GM23338 (cell line): Measurements from ENCODE around the gene STOX2. TPM values are rescaled to one million over a fixed set of nuclear protein-coding genes. Genes with fewer than 3 reads are reported as not detected.

Source experiments
- ATAC-seq: fragments of 200-7000 bp; cut with Tn5 transposase; 3 replicates; pipeline ENCODE4 v1.9.1; 2020
- DNase-seq: peaks from one replicate; pipeline ENCODE4 v3.0.0-alpha.2; 2015; ENCODE audit warnings: low spot score
- H2AFZ ChIP-seq: fragments of 200-600 bp; sonication (generic); 2 replicates; pipeline ENCODE4 v1.8.0; 2016; ENCODE audit warnings: antibody characterized with exemption, mild to moderate bottlenecking, moderate library complexity
- H3F3A ChIP-seq: fragments of 200-600 bp; sonication (generic); replicated peaks from 2 replicates; pipeline ENCODE4 v1.8.0; 2017; ENCODE audit warnings: antibody characterized with exemption, mixed run types, low read depth
- H3K27ac ChIP-seq: fragments of 200-600 bp; sonication (generic); 2 replicates; pipeline ENCODE4 v1.6.1; 2016; ENCODE audit warnings: low read depth
- H3K27me3 ChIP-seq: fragments of 200-600 bp; sonication (generic); 2 replicates; pipeline ENCODE4 v1.8.0; 2016; ENCODE audit warnings: mild to moderate bottlenecking, mixed run types, moderate library complexity; ENCODE audit not compliant: insufficient read depth
- H3K36me3 ChIP-seq: fragments of 200-600 bp; sonication (generic); 2 replicates; pipeline ENCODE4 v1.8.0; 2016; ENCODE audit warnings: mild to moderate bottlenecking; ENCODE audit not compliant: insufficient read depth
- H3K4me1 ChIP-seq: fragments of 200-600 bp; sonication (generic); 2 replicates; pipeline ENCODE4 v1.8.0; 2016; ENCODE audit warnings: mild to moderate bottlenecking, moderate library complexity; ENCODE audit not compliant: insufficient read depth
- H3K4me2 ChIP-seq: fragments of 200-600 bp; sonication (generic); 2 replicates; pipeline ENCODE4 v1.7.1; 2017; ENCODE audit warnings: mixed run types
- H3K4me3 ChIP-seq: fragments of 200-600 bp; sonication (generic); 2 replicates; pipeline ENCODE4 v1.6.1; 2016; ENCODE audit warnings: mixed run types
- H3K79me2 ChIP-seq: fragments of 200-600 bp; sonication (generic); replicated peaks from 2 replicates; pipeline ENCODE4 v1.8.0; 2017; ENCODE audit warnings: mild to moderate bottlenecking; ENCODE audit not compliant: insufficient read depth
- H3K9me2 ChIP-seq: fragments of 200-600 bp; sonication (generic); 2 replicates; pipeline ENCODE4 v1.8.0; 2017; ENCODE audit not compliant: insufficient read depth
- H4K20me1 ChIP-seq: fragments of 200-600 bp; sonication (generic); replicated peaks from 2 replicates; pipeline ENCODE4 v1.8.0; 2017; ENCODE audit warnings: mild to moderate bottlenecking; ENCODE audit not compliant: insufficient read depth
- H3K27ac Mint-ChIP-seq: 2 replicates; pipeline ENCODE4 v1.8.0; 2020; ENCODE audit warnings: inconsistent platforms, mild to moderate bottlenecking, moderate library complexity, mixed read lengths
- H3K27me3 Mint-ChIP-seq: 3 replicates; pipeline ENCODE4 v1.8.0; 2022; ENCODE audit warnings: low read depth, mild to moderate bottlenecking, moderate library complexity, mixed read lengths, inconsistent platforms; ENCODE audit not compliant: insufficient read depth, poor library complexity
- H3K36me3 Mint-ChIP-seq: 3 replicates; pipeline ENCODE4 v1.8.0; 2021; ENCODE audit warnings: low read depth, mild to moderate bottlenecking, inconsistent platforms, moderate library complexity, mixed read lengths
- H3K4me1 Mint-ChIP-seq: 3 replicates; pipeline ENCODE4 v1.8.0; 2020; ENCODE audit warnings: mild to moderate bottlenecking, inconsistent platforms, mixed read lengths
- H3K4me3 Mint-ChIP-seq: 3 replicates; pipeline ENCODE4 v1.8.0; 2021; ENCODE audit warnings: moderate library complexity, mild to moderate bottlenecking, inconsistent platforms, mixed read lengths
- H3K9me3 Mint-ChIP-seq: 3 replicates; pipeline ENCODE4 v1.8.0; 2020; ENCODE audit warnings: moderate library complexity, mild to moderate bottlenecking, inconsistent platforms, mixed read lengths
- CREB1 ChIP-seq: fragments of 250-450 bp; sonication (Bioruptor Pico); IDR thresholded peaks from 2 replicates; pipeline ENCODE4 v1.5.0; 2020; ENCODE audit warnings: low read depth, mild to moderate bottlenecking, moderate library complexity
- EZH2 ChIP-seq: fragments of 200-600 bp; sonication (generic); IDR thresholded peaks from one replicate; pipeline ENCODE4 v1.8.0; 2017; ENCODE audit warnings: antibody characterized with exemption, mild to moderate bottlenecking, low read depth; ENCODE audit not compliant: unreplicated experiment
- EZH2phosphoT487 ChIP-seq: fragments of 200-600 bp; sonication (generic); IDR thresholded peaks from one replicate; pipeline ENCODE4 v1.8.1; 2018; ENCODE audit warnings: antibody characterized with exemption; ENCODE audit not compliant: unreplicated experiment
- JUNB ChIP-seq: IDR thresholded peaks from one replicate; pipeline ENCODE4 v1.6.1; 2016; ENCODE audit warnings: antibody characterized with exemption; ENCODE audit not compliant: unreplicated experiment
- NANOG ChIP-seq: IDR thresholded peaks from 2 replicates; pipeline ENCODE4 v1.6.1; 2016; ENCODE audit warnings: antibody characterized with exemption, borderline replicate concordance
- POLR2AphosphoS5 ChIP-seq: IDR thresholded peaks from 2 replicates; pipeline ENCODE4 v1.6.1; 2016; ENCODE audit warnings: antibody characterized with exemption, low read depth
- STAT1 ChIP-seq: IDR thresholded peaks from one replicate; pipeline ENCODE4 v1.6.1; 2016; ENCODE audit warnings: antibody characterized with exemption; ENCODE audit not compliant: unreplicated experiment
- ZNF114 ChIP-seq: fragments of 250-450 bp; sonication (Bioruptor Pico); IDR thresholded peaks from 2 replicates; pipeline ENCODE4 v1.5.0; 2020; ENCODE audit warnings: mild to moderate bottlenecking, moderate library complexity
- ZNF331 ChIP-seq: fragments of 250-450 bp; sonication (Bioruptor Pico); IDR thresholded peaks from 2 replicates; pipeline ENCODE4 v1.5.0; 2020; ENCODE audit warnings: low read depth, mild to moderate bottlenecking, moderate library complexity
- polyA plus RNA-seq: library from polyadenylated mRNA; unstranded; fragments of >200 nt; fragmentation: Nextera tagmentation; extraction: Ambion mirVana; gene quantifications from 2 replicates; pipeline ENCODE4 v1.2.1, GENCODE V29; 2016
- total RNA-seq: library from RNA; depleted of rRNA; stranded (reverse); fragments of >200 nt; shearing (Covaris generic); gene quantifications from 2 replicates; pipeline ENCODE4 v1.2.3, GENCODE V29; 2014
- TF ChIP-seq, protein P1 (sequence below): IDR thresholded peaks from 2 replicates; pipeline ENCODE4 v1.6.1; 2016; ENCODE audit warnings: antibody characterized with exemption
- TF ChIP-seq, protein P2 (sequence below): fragments of 250-450 bp; sonication (Bioruptor Pico); IDR thresholded peaks from 2 replicates; pipeline ENCODE4 v1.5.0; 2020; ENCODE audit warnings: mild to moderate bottlenecking, moderate library complexity
- TF ChIP-seq, protein P3 (sequence below): IDR thresholded peaks from one replicate; pipeline ENCODE4 v1.6.1; 2018; ENCODE audit warnings: antibody characterized with exemption; ENCODE audit not compliant: unreplicated experiment
- TF ChIP-seq, protein P4 (sequence below), 2 experiments: fragments of 200-600 bp in 1 of 2; sonication (generic) in 1 of 2; conservative IDR thresholded peaks; 2 replicates each; pipeline versions ENCODE4 v1.5.1 to v1.6.1; 2016 to 2017; ENCODE audit warnings: antibody characterized with exemption in 2 of 2, low read depth in 2 of 2, mild to moderate bottlenecking in 2 of 2, moderate library complexity in 1 of 2

Gene STOX2
- total and polyA plus RNA-seq, 2 experiments from 2014 or later: 19.8 to 20.6 TPM

DNA sequence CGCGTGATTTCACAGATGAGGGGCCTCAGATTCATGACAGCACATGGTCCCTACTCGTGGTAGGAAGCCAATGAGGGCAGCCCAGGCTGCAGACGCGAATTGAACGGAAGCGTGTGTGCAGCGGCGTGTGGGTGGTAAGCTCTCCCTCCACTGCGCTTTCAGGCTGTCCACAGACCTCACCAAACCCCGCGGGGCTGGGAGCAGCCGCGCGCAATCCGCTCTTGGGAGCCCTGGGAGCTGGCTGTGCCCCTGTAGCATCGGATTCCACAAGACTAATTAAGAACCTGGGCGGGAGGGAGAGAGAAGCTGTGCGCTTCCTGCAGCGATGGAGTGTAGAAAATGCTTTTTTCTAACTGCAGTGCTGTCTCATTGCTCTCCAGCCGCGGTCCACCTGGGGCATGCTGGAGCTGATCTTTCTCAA, 134.9 kb downstream of the STOX2 start:
- Mint-ChIP-seq H3K27ac (no peak overlapping the region), H3K36me3 (no peaks in the 10 kb centered on the region), H3K4me1 (peaks cover 15% of the 10 kb centered on the region; the same call in 2 of the 3 replicates), H3K9me3 (no peaks in the 10 kb centered on the region), H3K4me3 (peak overlapping the region; percentile 49; the same call in 2 of the 3 replicates), H3K27me3 (peaks cover 11% of the 10 kb centered on the region)
- H3K79me2 ChIP-seq: no peaks in the 10 kb centered on the region
- no peaks in the 10 kb centered on the region for H3K36me3 ChIP-seq
- ATAC-seq (peak; percentile 88), DNase-seq (peak; percentile 62)
- H3K4me1 ChIP-seq: peaks cover 6% of the 10 kb centered on the region
- peaks cover 14% of the 10 kb centered on the region for H3K27me3 ChIP-seq
- 0 out of 2 replicates have a peak, but pooled peaks cover 3% of the 10 kb centered on the region for H3K9me2 ChIP-seq
- TF ChIP-seq, protein P1, sequence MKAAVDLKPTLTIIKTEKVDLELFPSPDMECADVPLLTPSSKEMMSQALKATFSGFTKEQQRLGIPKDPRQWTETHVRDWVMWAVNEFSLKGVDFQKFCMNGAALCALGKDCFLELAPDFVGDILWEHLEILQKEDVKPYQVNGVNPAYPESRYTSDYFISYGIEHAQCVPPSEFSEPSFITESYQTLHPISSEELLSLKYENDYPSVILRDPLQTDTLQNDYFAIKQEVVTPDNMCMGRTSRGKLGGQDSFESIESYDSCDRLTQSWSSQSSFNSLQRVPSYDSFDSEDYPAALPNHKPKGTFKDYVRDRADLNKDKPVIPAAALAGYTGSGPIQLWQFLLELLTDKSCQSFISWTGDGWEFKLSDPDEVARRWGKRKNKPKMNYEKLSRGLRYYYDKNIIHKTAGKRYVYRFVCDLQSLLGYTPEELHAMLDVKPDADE: no peak
- TF ChIP-seq NANOG (no peak), EZH2phosphoT487 (no peak), ZNF331 (no peak), JUNB (no peak), EZH2 (no peak), CREB1 (CRISPR knock-in tag) (no peak), STAT1 (no peak), POLR2AphosphoS5 (no peak), ZNF114 (CRISPR knock-in tag) (no peak)
- TF ChIP-seq, protein P2, sequence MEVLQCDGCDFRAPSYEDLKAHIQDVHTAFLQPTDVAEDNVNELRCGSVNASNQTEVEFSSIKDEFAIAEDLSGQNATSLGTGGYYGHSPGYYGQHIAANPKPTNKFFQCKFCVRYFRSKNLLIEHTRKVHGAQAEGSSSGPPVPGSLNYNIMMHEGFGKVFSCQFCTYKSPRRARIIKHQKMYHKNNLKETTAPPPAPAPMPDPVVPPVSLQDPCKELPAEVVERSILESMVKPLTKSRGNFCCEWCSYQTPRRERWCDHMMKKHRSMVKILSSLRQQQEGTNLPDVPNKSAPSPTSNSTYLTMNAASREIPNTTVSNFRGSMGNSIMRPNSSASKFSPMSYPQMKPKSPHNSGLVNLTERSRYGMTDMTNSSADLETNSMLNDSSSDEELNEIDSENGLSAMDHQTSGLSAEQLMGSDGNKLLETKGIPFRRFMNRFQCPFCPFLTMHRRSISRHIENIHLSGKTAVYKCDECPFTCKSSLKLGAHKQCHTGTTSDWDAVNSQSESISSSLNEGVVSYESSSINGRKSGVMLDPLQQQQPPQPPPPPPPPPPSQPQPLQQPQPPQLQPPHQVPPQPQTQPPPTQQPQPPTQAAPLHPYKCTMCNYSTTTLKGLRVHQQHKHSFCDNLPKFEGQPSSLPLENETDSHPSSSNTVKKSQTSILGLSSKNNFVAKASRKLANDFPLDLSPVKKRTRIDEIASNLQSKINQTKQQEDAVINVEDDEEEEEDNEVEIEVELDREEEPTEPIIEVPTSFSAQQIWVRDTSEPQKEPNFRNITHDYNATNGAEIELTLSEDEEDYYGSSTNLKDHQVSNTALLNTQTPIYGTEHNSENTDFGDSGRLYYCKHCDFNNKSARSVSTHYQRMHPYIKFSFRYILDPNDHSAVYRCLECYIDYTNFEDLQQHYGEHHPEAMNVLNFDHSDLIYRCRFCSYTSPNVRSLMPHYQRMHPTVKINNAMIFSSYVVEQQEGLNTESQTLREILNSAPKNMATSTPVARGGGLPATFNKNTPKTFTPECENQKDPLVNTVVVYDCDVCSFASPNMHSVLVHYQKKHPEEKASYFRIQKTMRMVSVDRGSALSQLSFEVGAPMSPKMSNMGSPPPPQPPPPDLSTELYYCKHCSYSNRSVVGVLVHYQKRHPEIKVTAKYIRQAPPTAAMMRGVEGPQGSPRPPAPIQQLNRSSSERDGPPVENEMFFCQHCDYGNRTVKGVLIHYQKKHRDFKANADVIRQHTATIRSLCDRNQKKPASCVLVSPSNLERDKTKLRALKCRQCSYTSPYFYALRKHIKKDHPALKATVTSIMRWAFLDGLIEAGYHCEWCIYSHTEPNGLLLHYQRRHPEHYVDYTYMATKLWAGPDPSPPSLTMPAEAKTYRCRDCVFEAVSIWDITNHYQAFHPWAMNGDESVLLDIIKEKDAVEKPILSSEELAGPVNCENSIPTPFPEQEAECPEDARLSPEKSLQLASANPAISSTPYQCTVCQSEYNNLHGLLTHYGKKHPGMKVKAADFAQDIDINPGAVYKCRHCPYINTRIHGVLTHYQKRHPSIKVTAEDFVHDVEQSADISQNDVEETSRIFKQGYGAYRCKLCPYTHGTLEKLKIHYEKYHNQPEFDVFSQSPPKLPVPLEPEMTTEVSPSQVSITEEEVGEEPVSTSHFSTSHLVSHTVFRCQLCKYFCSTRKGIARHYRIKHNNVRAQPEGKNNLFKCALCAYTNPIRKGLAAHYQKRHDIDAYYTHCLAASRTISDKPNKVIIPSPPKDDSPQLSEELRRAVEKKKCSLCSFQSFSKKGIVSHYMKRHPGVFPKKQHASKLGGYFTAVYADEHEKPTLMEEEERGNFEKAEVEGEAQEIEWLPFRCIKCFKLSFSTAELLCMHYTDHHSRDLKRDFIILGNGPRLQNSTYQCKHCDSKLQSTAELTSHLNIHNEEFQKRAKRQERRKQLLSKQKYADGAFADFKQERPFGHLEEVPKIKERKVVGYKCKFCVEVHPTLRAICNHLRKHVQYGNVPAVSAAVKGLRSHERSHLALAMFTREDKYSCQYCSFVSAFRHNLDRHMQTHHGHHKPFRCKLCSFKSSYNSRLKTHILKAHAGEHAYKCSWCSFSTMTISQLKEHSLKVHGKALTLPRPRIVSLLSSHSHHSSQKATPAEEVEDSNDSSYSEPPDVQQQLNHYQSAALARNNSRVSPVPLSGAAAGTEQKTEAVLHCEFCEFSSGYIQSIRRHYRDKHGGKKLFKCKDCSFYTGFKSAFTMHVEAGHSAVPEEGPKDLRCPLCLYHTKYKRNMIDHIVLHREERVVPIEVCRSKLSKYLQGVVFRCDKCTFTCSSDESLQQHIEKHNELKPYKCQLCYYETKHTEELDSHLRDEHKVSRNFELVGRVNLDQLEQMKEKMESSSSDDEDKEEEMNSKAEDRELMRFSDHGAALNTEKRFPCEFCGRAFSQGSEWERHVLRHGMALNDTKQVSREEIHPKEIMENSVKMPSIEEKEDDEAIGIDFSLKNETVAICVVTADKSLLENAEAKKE (CRISPR knock-in tag): no peak
- TF ChIP-seq, protein P3, sequence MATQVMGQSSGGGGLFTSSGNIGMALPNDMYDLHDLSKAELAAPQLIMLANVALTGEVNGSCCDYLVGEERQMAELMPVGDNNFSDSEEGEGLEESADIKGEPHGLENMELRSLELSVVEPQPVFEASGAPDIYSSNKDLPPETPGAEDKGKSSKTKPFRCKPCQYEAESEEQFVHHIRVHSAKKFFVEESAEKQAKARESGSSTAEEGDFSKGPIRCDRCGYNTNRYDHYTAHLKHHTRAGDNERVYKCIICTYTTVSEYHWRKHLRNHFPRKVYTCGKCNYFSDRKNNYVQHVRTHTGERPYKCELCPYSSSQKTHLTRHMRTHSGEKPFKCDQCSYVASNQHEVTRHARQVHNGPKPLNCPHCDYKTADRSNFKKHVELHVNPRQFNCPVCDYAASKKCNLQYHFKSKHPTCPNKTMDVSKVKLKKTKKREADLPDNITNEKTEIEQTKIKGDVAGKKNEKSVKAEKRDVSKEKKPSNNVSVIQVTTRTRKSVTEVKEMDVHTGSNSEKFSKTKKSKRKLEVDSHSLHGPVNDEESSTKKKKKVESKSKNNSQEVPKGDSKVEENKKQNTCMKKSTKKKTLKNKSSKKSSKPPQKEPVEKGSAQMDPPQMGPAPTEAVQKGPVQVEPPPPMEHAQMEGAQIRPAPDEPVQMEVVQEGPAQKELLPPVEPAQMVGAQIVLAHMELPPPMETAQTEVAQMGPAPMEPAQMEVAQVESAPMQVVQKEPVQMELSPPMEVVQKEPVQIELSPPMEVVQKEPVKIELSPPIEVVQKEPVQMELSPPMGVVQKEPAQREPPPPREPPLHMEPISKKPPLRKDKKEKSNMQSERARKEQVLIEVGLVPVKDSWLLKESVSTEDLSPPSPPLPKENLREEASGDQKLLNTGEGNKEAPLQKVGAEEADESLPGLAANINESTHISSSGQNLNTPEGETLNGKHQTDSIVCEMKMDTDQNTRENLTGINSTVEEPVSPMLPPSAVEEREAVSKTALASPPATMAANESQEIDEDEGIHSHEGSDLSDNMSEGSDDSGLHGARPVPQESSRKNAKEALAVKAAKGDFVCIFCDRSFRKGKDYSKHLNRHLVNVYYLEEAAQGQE: no peak
- TF ChIP-seq, protein P4, sequence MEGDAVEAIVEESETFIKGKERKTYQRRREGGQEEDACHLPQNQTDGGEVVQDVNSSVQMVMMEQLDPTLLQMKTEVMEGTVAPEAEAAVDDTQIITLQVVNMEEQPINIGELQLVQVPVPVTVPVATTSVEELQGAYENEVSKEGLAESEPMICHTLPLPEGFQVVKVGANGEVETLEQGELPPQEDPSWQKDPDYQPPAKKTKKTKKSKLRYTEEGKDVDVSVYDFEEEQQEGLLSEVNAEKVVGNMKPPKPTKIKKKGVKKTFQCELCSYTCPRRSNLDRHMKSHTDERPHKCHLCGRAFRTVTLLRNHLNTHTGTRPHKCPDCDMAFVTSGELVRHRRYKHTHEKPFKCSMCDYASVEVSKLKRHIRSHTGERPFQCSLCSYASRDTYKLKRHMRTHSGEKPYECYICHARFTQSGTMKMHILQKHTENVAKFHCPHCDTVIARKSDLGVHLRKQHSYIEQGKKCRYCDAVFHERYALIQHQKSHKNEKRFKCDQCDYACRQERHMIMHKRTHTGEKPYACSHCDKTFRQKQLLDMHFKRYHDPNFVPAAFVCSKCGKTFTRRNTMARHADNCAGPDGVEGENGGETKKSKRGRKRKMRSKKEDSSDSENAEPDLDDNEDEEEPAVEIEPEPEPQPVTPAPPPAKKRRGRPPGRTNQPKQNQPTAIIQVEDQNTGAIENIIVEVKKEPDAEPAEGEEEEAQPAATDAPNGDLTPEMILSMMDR (conservative IDR thresholded peaks at IDR 0.05; ENCODE audit: low read depth in 2 of 2): no peak
- no peak overlapping the region for H3K27ac ChIP-seq
- peak overlapping the region; percentile 99 for H2AFZ ChIP-seq
- H4K20me1 ChIP-seq: no peaks in the 10 kb centered on the region
- H3K4me2 ChIP-seq: peak overlapping the region; percentile 69
- H3F3A ChIP-seq: no peaks in the 10 kb centered on the region
- peak overlapping the region; percentile 43 for H3K4me3 ChIP-seq
